Uterus (tissue), 4 donors: ENCODE measurements around the gene KCNA1. TPM values are rescaled to one million over a fixed set of nuclear protein-coding genes. Genes with fewer than 3 reads are reported as not detected.

Experiments
- DNase-seq, 2 donors: peaks; one replicate each; pipeline ENCODE4 v3.0.0-alpha.2; 2019 to 2020
- H3K27ac ChIP-seq, 2 donors: fragments of 200-600 bp; sonication (generic); 1 replicate in 1 of 2; 2 replicates in 1 of 2; pipeline ENCODE4 v1.5.1; 2016 to 2018
- H3K27me3 ChIP-seq, 2 donors: fragments of 200-600 bp; sonication (generic); one replicate each; pipeline ENCODE4 v1.5.1; 2018 to 2019; ENCODE audit warnings: control low read depth in 1 of 2
- H3K36me3 ChIP-seq, 2 donors: fragments of 200-600 bp; sonication (generic); one replicate each; pipeline ENCODE4 v1.5.1; 2019; ENCODE audit warnings: control low read depth in 1 of 2
- H3K4me1 ChIP-seq, 2 donors: fragments of 200-600 bp; sonication (generic); one replicate each; pipeline ENCODE4 v1.5.1; 2018 to 2019; ENCODE audit warnings: control low read depth in 1 of 2
- H3K4me3 ChIP-seq, 2 donors: fragments of 200-600 bp; sonication (generic); 1 replicate in 1 of 2; 2 replicates in 1 of 2; pipeline ENCODE4 v1.5.1; 2018 to 2019; ENCODE audit warnings: mild to moderate bottlenecking in 1 of 2
- H3K9me3 ChIP-seq, 2 donors: fragments of 200-600 bp; sonication (generic); one replicate each; pipeline ENCODE4 v1.5.1; 2019; ENCODE audit warnings: control low read depth in 1 of 2
- POLR2A ChIP-seq, 2 donors: fragments of 450-650 bp; IDR thresholded peaks; one replicate each; pipeline ENCODE4 v1.6.1; 2016; ENCODE audit warnings: antibody characterized with exemption in 2 of 2, mild to moderate bottlenecking in 1 of 2, moderate library complexity in 1 of 2
- intact Hi-C: fragments of 100-400 bp; cut with DNase I; formaldehyde crosslinking; loops from one replicate; pipeline ENCODE4 v1.15.1; 2023; ENCODE audit warnings: low total_unique reads
- total RNA-seq, 4 donors: library from RNA; depleted of rRNA in 3 of 4; stranded (reverse); fragments of >200 nt in 3 of 4; gene quantifications; one replicate each; pipeline versions ENCODE4 v1.1.0 to v1.2.4, GENCODE V29; 2014 to 2023
- TF ChIP-seq, protein P1 (sequence below), 4 experiments: fragments of 200-600 bp in 2 of 4; fragments of 450-650 bp in 2 of 4; sonication (generic) in 2 of 4; IDR thresholded peaks; one replicate each; pipeline ENCODE4 v1.5.1; 2016 to 2019; ENCODE audit warnings: antibody characterized with exemption in 4 of 4, mild to moderate bottlenecking in 2 of 4, moderate library complexity in 1 of 4
- donor health status: DM: yes; HTN: yes; CAD: no.

Gene KCNA1
- total RNA-seq, 4 donors from 2014 or later = under 0.01 to 2.4 (median 0.61) TPM; not detected in 1

DNA sequence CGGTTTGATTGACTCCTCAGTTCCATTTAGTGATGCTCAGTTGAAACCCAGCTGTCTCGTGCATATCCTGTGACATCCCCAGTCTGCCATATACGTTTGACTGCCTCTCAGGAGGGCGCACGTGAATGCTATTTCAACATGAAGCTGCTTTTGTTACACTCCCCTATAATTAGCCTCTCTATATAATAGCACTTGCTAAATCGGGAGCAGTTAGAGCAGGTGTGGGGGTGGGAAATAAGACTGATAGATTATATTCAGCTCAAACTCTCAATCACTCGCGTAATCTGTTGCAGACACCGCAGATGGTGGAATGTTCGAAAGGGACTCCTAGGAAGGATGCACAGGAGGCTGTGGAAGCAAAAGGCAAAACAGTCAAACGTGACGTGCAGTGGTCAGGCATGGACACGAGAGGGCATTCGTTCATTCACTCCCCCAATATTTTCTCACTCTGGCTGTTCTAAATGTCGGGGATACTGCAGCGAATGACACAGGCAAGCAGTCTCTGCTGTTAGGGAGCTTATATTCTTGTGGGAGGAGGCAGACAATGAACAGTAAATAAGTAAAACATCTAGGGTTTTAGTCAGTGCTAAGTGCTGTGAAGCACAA lies 29.8 kb downstream of the KCNA1 start:
- intact Hi-C loops = no loop called here
- no peak overlapping the region for H3K4me3 ChIP-seq
- no peaks in the 10 kb centered on the region for H3K27me3 ChIP-seq
- no peaks in the 10 kb centered on the region for H3K36me3 ChIP-seq
- H3K4me1 ChIP-seq = no peaks in the 10 kb centered on the region
- no peak for TF ChIP-seq POLR2A (IDR thresholded peaks at IDR 0.05)
- TF ChIP-seq, protein P1, sequence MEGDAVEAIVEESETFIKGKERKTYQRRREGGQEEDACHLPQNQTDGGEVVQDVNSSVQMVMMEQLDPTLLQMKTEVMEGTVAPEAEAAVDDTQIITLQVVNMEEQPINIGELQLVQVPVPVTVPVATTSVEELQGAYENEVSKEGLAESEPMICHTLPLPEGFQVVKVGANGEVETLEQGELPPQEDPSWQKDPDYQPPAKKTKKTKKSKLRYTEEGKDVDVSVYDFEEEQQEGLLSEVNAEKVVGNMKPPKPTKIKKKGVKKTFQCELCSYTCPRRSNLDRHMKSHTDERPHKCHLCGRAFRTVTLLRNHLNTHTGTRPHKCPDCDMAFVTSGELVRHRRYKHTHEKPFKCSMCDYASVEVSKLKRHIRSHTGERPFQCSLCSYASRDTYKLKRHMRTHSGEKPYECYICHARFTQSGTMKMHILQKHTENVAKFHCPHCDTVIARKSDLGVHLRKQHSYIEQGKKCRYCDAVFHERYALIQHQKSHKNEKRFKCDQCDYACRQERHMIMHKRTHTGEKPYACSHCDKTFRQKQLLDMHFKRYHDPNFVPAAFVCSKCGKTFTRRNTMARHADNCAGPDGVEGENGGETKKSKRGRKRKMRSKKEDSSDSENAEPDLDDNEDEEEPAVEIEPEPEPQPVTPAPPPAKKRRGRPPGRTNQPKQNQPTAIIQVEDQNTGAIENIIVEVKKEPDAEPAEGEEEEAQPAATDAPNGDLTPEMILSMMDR (IDR thresholded peaks at IDR 0.05) = no peak
- H3K27ac ChIP-seq = no peak overlapping the region
- DNase-seq = no peak
- H3K9me3 ChIP-seq = no peaks in the 10 kb centered on the region

DNA sequence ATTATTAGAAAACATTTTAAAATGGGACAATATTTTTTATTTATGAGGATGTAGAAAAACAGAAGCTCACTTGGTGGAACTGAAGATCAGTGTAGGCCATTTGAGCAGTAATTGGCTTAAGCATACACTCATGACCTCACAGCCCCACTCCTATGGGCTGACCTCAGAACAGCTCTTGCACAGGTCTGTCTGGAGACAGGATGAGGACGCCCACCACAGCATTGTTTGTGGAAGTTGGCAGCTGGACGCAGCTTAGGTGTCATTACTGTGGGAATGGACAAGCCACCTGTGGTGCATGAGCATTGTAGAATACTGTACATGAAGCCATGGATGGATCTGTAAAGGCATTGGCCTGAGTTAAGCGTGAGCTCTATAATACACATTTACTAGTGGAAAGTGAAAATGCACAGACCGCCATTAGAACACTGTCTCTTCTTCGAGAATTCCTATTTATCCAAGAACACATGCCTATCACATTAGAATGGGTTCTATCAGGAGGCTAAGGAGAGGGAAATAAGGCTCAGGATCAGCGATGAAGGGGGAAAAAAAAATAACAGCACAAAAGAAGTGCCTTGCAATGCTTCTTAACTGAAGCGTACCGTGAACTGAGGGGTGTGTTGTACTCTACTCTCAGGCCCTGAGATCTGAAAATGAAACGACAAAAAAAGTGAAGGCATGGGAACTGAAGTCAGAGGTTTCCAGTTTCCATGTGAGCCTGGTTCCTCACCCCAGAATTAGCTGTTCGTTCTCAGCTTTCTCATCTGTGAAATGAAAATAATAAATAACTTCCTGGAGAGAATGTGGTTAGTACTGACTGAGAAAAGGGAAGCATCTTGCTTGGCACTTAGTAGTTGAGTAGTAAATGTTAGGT lies 33.6 kb downstream of the KCNA1 start:
- Histone ChIP-seq H3K36me3 (no peaks in the 10 kb centered on the region), H3K9me3 (no peaks in the 10 kb centered on the region), H3K27me3 (no peaks in the 10 kb centered on the region), H3K27ac (no peak overlapping the region), H3K4me3 (no peak overlapping the region), H3K4me1 (no peaks in the 10 kb centered on the region)
- TF ChIP-seq, protein P1 (IDR thresholded peaks at IDR 0.05) = no peak
- TF ChIP-seq POLR2A (IDR thresholded peaks at IDR 0.05) = no peak
- intact Hi-C loops = no loop called here
- no peak for DNase-seq

DNA sequence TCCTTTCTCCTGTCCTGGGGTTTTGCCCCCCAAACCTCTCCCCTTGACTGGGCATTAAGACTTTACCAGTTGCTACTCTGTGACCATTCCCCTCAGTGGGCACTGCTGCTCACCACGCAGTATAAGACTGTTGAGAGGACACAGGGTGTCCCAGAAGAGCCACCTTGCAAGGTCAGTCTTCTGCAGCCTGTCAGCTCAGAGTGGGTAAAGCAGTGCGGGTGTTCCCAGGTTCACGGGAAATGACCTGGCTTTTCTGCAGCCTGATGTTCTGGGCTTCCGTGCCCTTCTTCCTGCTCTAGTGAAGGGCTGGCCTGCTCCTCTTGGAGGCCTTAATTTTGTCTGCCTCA lies 34.2 kb downstream of the KCNA1 start:
- H3K27me3 ChIP-seq = no peaks in the 10 kb centered on the region
- TF ChIP-seq, protein P1 (IDR thresholded peaks at IDR 0.05) = no peak
- no peak overlapping the region for H3K4me3 ChIP-seq
- no peak overlapping the region for H3K27ac ChIP-seq
- H3K4me1 ChIP-seq = no peaks in the 10 kb centered on the region
- DNase-seq = no peak
- H3K36me3 ChIP-seq = no peaks in the 10 kb centered on the region
- intact Hi-C loops = no loop called here
- no peaks in the 10 kb centered on the region for H3K9me3 ChIP-seq

DNA sequence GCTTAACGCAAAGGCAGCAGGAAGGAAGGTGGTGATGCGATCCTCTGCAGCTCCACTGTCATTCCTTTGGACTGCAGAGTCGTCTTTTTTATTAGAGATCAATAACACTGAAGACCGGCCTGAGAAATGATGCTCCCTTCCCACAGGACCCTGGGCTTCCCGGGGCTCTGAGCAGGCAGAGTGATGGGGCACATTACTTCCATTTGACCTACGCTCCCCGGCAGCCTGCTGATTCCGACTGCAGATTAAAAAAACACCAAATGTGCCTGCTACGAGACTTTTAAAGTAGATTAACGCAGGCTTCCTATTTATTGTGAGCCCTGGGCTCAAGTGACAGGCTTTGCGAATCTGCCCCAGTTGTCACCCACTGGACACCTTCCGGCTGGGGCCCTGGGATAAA lies 37.5 kb downstream of the KCNA1 start:
- intact Hi-C loops = no loop called here
- H3K36me3 ChIP-seq = no peaks in the 10 kb centered on the region
- H3K4me1 ChIP-seq = no peaks in the 10 kb centered on the region
- H3K4me3 ChIP-seq = no peak overlapping the region
- TF ChIP-seq, protein P1 (IDR thresholded peaks at IDR 0.05) = no peak
- no peak for TF ChIP-seq POLR2A (IDR thresholded peaks at IDR 0.05)
- no peaks in the 10 kb centered on the region for H3K9me3 ChIP-seq
- no peak overlapping the region for H3K27ac ChIP-seq
- H3K27me3 ChIP-seq = no peaks in the 10 kb centered on the region
- DNase-seq = no peak

DNA sequence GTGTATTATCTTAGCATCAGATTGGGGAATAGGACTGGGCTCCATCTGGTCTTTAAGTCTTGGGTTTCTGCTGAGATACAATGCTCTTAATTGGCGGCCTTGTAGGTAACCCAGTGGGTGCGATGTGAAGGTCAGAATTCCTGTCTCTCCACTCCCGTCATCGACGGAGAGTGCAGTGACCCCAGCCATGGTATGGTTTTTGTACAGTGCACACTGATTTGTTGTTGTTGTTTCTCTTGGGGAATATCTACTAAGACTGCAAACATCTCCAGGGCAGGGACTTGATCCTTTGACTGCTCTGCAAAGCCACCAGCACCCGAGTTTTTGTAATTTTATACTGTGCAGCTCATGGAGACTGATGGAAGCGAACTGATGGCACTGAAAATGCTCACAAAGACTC lies 41.4 kb downstream of the KCNA1 start:
- Histone ChIP-seq H3K27ac (no peak overlapping the region), H3K4me3 (no peak overlapping the region), H3K27me3 (no peaks in the 10 kb centered on the region), H3K36me3 (no peaks in the 10 kb centered on the region), H3K9me3 (no peaks in the 10 kb centered on the region), H3K4me1 (no peaks in the 10 kb centered on the region)
- TF ChIP-seq, protein P1 (IDR thresholded peaks at IDR 0.05) = no peak
- TF ChIP-seq POLR2A (IDR thresholded peaks at IDR 0.05) = no peak
- DNase-seq = no peak
- intact Hi-C loops = no loop called here
